HEK293T (cell line): Measurements from ENCODE around the gene RPTOR.

Experiments used
- ARNT ChIP-seq: fragments of 450-650 bp; IDR thresholded peaks from 2 replicates; pipeline ENCODE4 v1.6.1; 2017; ENCODE audit warnings: mild to moderate bottlenecking
- BHLHE40 ChIP-seq: fragments of 450-650 bp; IDR thresholded peaks from 2 replicates; pipeline ENCODE4 v1.6.1; 2016; ENCODE audit warnings: mild to moderate bottlenecking, moderate library complexity, borderline replicate concordance
- CTBP1 ChIP-seq: fragments of 450-650 bp; IDR thresholded peaks from 2 replicates; pipeline ENCODE4 v1.6.1; 2016; ENCODE audit warnings: borderline replicate concordance
- ELF4 ChIP-seq: fragments of 450-650 bp; IDR thresholded peaks from 2 replicates; pipeline ENCODE4 v1.6.1; 2017; ENCODE audit warnings: antibody characterized with exemption
- FOXK2 ChIP-seq: fragments of 450-650 bp; IDR thresholded peaks from 2 replicates; pipeline ENCODE4 v1.6.1; 2016; ENCODE audit warnings: mild to moderate bottlenecking
- FOXM1 ChIP-seq: fragments of 450-650 bp; IDR thresholded peaks from 2 replicates; pipeline ENCODE4 v1.6.1; 2017; ENCODE audit warnings: mild to moderate bottlenecking, borderline replicate concordance
- HDGF ChIP-seq: fragments of 450-650 bp; IDR thresholded peaks from 2 replicates; pipeline ENCODE4 v1.6.1; 2017; ENCODE audit warnings: antibody characterized with exemption, borderline replicate concordance
- L3MBTL2 ChIP-seq: fragments of 450-650 bp; conservative IDR thresholded peaks from 2 replicates; pipeline ENCODE4 v1.6.1; 2016; ENCODE audit warnings: mild to moderate bottlenecking
- LEF1 ChIP-seq: fragments of 450-650 bp; IDR thresholded peaks from 2 replicates; pipeline ENCODE4 v1.6.1; 2017; ENCODE audit warnings: mild to moderate bottlenecking, borderline replicate concordance
- NFRKB ChIP-seq: fragments of 450-650 bp; IDR thresholded peaks from 2 replicates; pipeline ENCODE4 v1.6.1; 2016; ENCODE audit warnings: mild to moderate bottlenecking, moderate library complexity
- SP1 ChIP-seq: fragments of 450-650 bp; IDR thresholded peaks from 2 replicates; pipeline ENCODE4 v1.6.1; 2017
- SUZ12 ChIP-seq: fragments of 450-650 bp; IDR thresholded peaks from 2 replicates; pipeline ENCODE4 v1.6.1; 2016; ENCODE audit warnings: mild to moderate bottlenecking
- TARDBP ChIP-seq: fragments of 450-650 bp; IDR thresholded peaks from 2 replicates; pipeline ENCODE4 v1.6.1; 2016
- ZNF384 ChIP-seq: fragments of 450-650 bp; IDR thresholded peaks from 2 replicates; pipeline ENCODE4 v1.6.1; 2016

GRCh38 chr17:80955078-80955477 is 410.4 kb downstream of the RPTOR start:
- no peak for TF ChIP-seq CTBP1
- TF ChIP-seq LEF1 = no peak
- no peak for TF ChIP-seq ZNF384
- TF ChIP-seq NFRKB = no peak
- TF ChIP-seq L3MBTL2 = no peak
- TF ChIP-seq BHLHE40 = no peak
- no peak for TF ChIP-seq ELF4
- no peak for TF ChIP-seq FOXM1
- no peak for TF ChIP-seq TARDBP
- no peak for TF ChIP-seq FOXK2
- no peak for TF ChIP-seq SP1
- no peak for TF ChIP-seq ARNT
- no peak for TF ChIP-seq HDGF
- TF ChIP-seq SUZ12 = no peak
